ENCODE results near the gene ABCB6.

Gene ABCB6

GRCh38 chr2:219182331-219183150, 36.2 kb downstream of the ABCB6 start:
- DNase-seq, result no peak

- no peak for DNase-seq
Observed at GRCh38 chr2:219181531-219181930, 37.2 kb downstream of the ABCB6 start.

- DNase-seq, result no peak
Observed at GRCh38 chr2:219180961-219181360, 37.8 kb downstream of the ABCB6 start.

GRCh38 chr2:219179601-219180465, 38.9 kb downstream of the ABCB6 start:
- no peak for DNase-seq

GRCh38 chr2:219178377-219179175, 40.2 kb downstream of the ABCB6 start:
- peak; percentile 38 for DNase-seq

- peak; percentile 67 for DNase-seq
Observed at GRCh38 chr2:219177552-219178376, 41.0 kb downstream of the ABCB6 start, which contains the start of gene RETREG2. Gene RETREG2 (plus strand): TSS chr2:219178275. CDS start chr2:219178353, 78 bp downstream.

- peak; percentile 70 for DNase-seq
Observed at GRCh38 chr2:219176818-219177551, 41.8 kb downstream of the ABCB6 start, which contains the start of gene CNPPD1. Gene CNPPD1 (minus strand): TSS chr2:219176925. CDS start chr2:219176828, 97 bp downstream.

- no peak for DNase-seq
Observed at GRCh38 chr2:219175928-219176817, 42.6 kb downstream of the ABCB6 start.

- no peak for DNase-seq
Observed at GRCh38 chr2:219175486-219175885, 43.3 kb downstream of the ABCB6 start.

GRCh38 chr2:219174801-219175200, 44.0 kb downstream of the ABCB6 start:
- DNase-seq, result no peak

GRCh38 chr2:219174146-219174545, 44.6 kb downstream of the ABCB6 start:
- no peak for DNase-seq

GRCh38 chr2:219173176-219173575, 45.6 kb downstream of the ABCB6 start:
- DNase-seq, result no peak

- no peak for DNase-seq
Observed at GRCh38 chr2:219172231-219173154, 46.3 kb downstream of the ABCB6 start.

- DNase-seq, result no peak
Observed at GRCh38 chr2:219171231-219171651, 47.5 kb downstream of the ABCB6 start.

- DNase-seq, result no peak
Observed at GRCh38 chr2:219169930-219170654, 48.7 kb downstream of the ABCB6 start, which contains the start of gene SLC23A3. Gene SLC23A3 (minus strand): TSS chr2:219170029. CDS start chr2:219169984, 45 bp downstream.

- no peak for DNase-seq
Observed at GRCh38 chr2:219168932-219169331, 49.8 kb downstream of the ABCB6 start.

- no peak for DNase-seq
Observed at GRCh38 chr2:219168526-219168925, 50.2 kb downstream of the ABCB6 start.

- no peak for DNase-seq
Observed at GRCh38 chr2:219167997-219168396, 50.8 kb downstream of the ABCB6 start.

All from effector CD8-positive, alpha-beta T cell (primary cell).